Mammary epithelial cell (primary cell): ENCODE data around the gene WRAP73.

Experiments
- EZH2 ChIP-seq: IDR thresholded peaks from 2 replicates; pipeline ENCODE4 v1.6.1; 2012; ENCODE audit warnings: low read length, inconsistent platforms, borderline replicate concordance
- TF ChIP-seq, protein P1 (sequence below), 2 donors: IDR thresholded peaks in 1 of 2; conservative IDR thresholded peaks in 1 of 2; 2 replicates each; pipeline ENCODE4 v1.5.1; 2011 to 2012; ENCODE audit warnings: inconsistent platforms in 2 of 2, low read length in 2 of 2, mild to moderate bottlenecking in 2 of 2, control low read depth in 1 of 2, low read depth in 1 of 2; ENCODE audit not compliant: insufficient read depth in 1 of 2; ENCODE audit errors: extremely low read depth in 1 of 2

DNA sequence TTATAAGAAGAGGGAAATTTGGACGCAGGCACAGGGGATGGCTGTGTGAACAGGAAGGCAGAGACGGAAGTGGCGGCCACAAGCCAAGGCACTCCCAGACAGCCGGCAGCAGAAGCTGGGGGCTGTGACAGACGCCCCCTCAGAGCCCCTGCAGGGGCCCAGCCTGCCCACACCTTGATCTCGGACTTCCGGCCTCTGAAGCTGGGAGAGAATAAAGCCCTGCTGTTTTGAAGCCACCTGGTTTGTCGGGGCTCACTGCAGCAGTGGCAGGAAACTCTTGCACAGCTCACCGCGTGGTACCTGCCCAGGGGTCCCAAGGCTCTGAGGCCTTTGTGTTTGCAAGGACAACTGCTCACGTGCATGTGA lies 52.3 kb downstream of the WRAP73 start:
- TF ChIP-seq, protein P1, sequence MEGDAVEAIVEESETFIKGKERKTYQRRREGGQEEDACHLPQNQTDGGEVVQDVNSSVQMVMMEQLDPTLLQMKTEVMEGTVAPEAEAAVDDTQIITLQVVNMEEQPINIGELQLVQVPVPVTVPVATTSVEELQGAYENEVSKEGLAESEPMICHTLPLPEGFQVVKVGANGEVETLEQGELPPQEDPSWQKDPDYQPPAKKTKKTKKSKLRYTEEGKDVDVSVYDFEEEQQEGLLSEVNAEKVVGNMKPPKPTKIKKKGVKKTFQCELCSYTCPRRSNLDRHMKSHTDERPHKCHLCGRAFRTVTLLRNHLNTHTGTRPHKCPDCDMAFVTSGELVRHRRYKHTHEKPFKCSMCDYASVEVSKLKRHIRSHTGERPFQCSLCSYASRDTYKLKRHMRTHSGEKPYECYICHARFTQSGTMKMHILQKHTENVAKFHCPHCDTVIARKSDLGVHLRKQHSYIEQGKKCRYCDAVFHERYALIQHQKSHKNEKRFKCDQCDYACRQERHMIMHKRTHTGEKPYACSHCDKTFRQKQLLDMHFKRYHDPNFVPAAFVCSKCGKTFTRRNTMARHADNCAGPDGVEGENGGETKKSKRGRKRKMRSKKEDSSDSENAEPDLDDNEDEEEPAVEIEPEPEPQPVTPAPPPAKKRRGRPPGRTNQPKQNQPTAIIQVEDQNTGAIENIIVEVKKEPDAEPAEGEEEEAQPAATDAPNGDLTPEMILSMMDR (conservative IDR thresholded peaks at IDR 0.05 in 1 of 2, IDR thresholded peaks at IDR 0.05 in 1 of 2; ENCODE audit: extremely low read depth in 1 of 2, insufficient read depth in 1 of 2, low read depth in 1 of 2, low read length in 2 of 2): no peak
- no peak for TF ChIP-seq EZH2
